DOHH2 (cell line): Measurements from ENCODE around the gene REC8.

ENCODE experiments used
- H3F3A ChIP-seq: fragments of 200-600 bp; sonication (generic), shearing (Covaris generic); 2 replicates; pipeline ENCODE4 v1.6.0; 2016; ENCODE audit warnings: antibody characterized with exemption, mild to moderate bottlenecking; ENCODE audit not compliant: control insufficient read depth, insufficient read depth
- H3K27ac ChIP-seq: fragments of 200-600 bp; sonication (generic); 2 replicates; pipeline ENCODE4 v1.5.1; 2014; ENCODE audit warnings: low read depth, mild to moderate bottlenecking, low read length, moderate library complexity
- H3K27me3 ChIP-seq: fragments of 200-600 bp; sonication (generic); 2 replicates; pipeline ENCODE4 v1.6.1; 2014; ENCODE audit warnings: mild to moderate bottlenecking, low read length, mixed read lengths; ENCODE audit not compliant: control insufficient read depth
- H3K36me3 ChIP-seq: fragments of 200-600 bp; sonication (generic); 2 replicates; pipeline ENCODE4 v1.6.1; 2014; ENCODE audit warnings: mild to moderate bottlenecking, low read length, moderate library complexity, mixed read lengths; ENCODE audit not compliant: control insufficient read depth
- H3K4me1 ChIP-seq: fragments of 200-600 bp; sonication (generic); 2 replicates; pipeline ENCODE4 v1.6.1; 2014; ENCODE audit warnings: mild to moderate bottlenecking, low read length, mixed read lengths; ENCODE audit not compliant: control insufficient read depth
- H3K4me2 ChIP-seq: fragments of 200-600 bp; sonication (generic); 2 replicates; pipeline ENCODE4 v1.6.0; 2014; ENCODE audit warnings: mild to moderate bottlenecking, low read length, moderate library complexity
- H3K4me3 ChIP-seq: fragments of 200-600 bp; sonication (generic); 2 replicates; pipeline ENCODE4 v1.5.1; 2014; ENCODE audit warnings: mild to moderate bottlenecking, low read length, mixed read lengths
- H3K79me2 ChIP-seq: fragments of 200-600 bp; sonication (generic); 2 replicates; pipeline ENCODE4 v1.6.1; 2014; ENCODE audit warnings: mild to moderate bottlenecking, low read length, mixed read lengths; ENCODE audit not compliant: control insufficient read depth
- H3K9me2 ChIP-seq: fragments of 200-600 bp; sonication (generic); replicated peaks from 2 replicates; pipeline ENCODE4 v1.6.1; 2014; ENCODE audit warnings: mild to moderate bottlenecking, low read length, mixed read lengths; ENCODE audit not compliant: control insufficient read depth
- H3K9me3 ChIP-seq: fragments of 200-600 bp; sonication (generic); 2 replicates; pipeline ENCODE4 v1.6.1; 2014; ENCODE audit warnings: antibody characterized with exemption, low read length, mixed read lengths; ENCODE audit not compliant: control insufficient read depth, insufficient read depth
- H4K20me1 ChIP-seq: fragments of 200-600 bp; sonication (generic); 2 replicates; pipeline ENCODE4 v1.6.0; 2014; ENCODE audit warnings: low read depth, mild to moderate bottlenecking, antibody characterized with exemption, low read length, moderate library complexity; ENCODE audit not compliant: control insufficient read depth, insufficient read depth
- CTCF ChIP-seq: fragments of 200-600 bp; sonication (generic); IDR thresholded peaks from one replicate; pipeline ENCODE4 v1.5.1; 2014; ENCODE audit warnings: antibody characterized with exemption, mild to moderate bottlenecking, low read depth, low read length; ENCODE audit not compliant: poor library complexity, severe bottlenecking
- EZH2phosphoT487 ChIP-seq: fragments of 200-600 bp; sonication (generic); IDR thresholded peaks from 2 replicates; pipeline ENCODE4 v1.6.1; 2017; ENCODE audit warnings: borderline replicate concordance, mild to moderate bottlenecking, antibody characterized with exemption, low read length, moderate library complexity, mixed read lengths

The REC8 gene

GRCh38 chr14:24146453-24146977, 25.4 kb upstream of the REC8 start, which contains the start of gene PSME2:
PSME2 (minus strand) TSS chr14:24146610; CDS start chr14:24146581, 29 bp downstream.
- H3K9me2 ChIP-seq, result no peaks in the 10 kb centered on the region
- H3K4me1 ChIP-seq, result peaks cover 30% of the 10 kb centered on the region
- no peaks in the 10 kb centered on the region for H3K27me3 ChIP-seq
- H3K4me3 ChIP-seq, result peak within 1 kb of the TSS; percentile 82
- peaks cover 3% of the 10 kb centered on the region; the same call in 1 of the 2 replicates for H4K20me1 ChIP-seq
- peaks cover 63% of the 10 kb centered on the region for H3K36me3 ChIP-seq
- H3K79me2 ChIP-seq, result peaks cover 39% of the 10 kb centered on the region
- H3K9me3 ChIP-seq, result no peaks in the 10 kb centered on the region
- 0 out of 2 replicates have a peak, but pooled peaks cover 3% of the 10 kb centered on the region for H3F3A ChIP-seq
- peak within 1 kb of the TSS; percentile 99 for H3K4me2 ChIP-seq
- no peak for TF ChIP-seq EZH2phosphoT487
- TF ChIP-seq CTCF, result no peak
- peak within 1 kb of the TSS; percentile 76 for H3K27ac ChIP-seq

GRCh38 chr14:24146978-24147760, 24.7 kb upstream of the REC8 start, which contains the start of gene RNF31:
RNF31 (plus strand) TSS chr14:24147498; CDS start chr14:24147699, 201 bp downstream.
- H3K27me3 ChIP-seq, result no peaks in the 10 kb centered on the region
- TF ChIP-seq CTCF (no peak), EZH2phosphoT487 (no peak)
- peak within 1 kb of the TSS; percentile 99 for H3K4me2 ChIP-seq
- peaks cover 26% of the 10 kb centered on the region for H3K4me1 ChIP-seq
- peaks cover 66% of the 10 kb centered on the region for H3K36me3 ChIP-seq
- 0 out of 2 replicates have a peak, but pooled peaks cover 3% of the 10 kb centered on the region for H3F3A ChIP-seq
- H3K9me3 ChIP-seq, result no peaks in the 10 kb centered on the region
- H3K79me2 ChIP-seq, result peaks cover 39% of the 10 kb centered on the region
- H4K20me1 ChIP-seq, result peaks cover 3% of the 10 kb centered on the region; the same call in 1 of the 2 replicates
- no peaks in the 10 kb centered on the region for H3K9me2 ChIP-seq
- H3K4me3 ChIP-seq, result peak within 1 kb of the TSS; percentile 82
- H3K27ac ChIP-seq, result peak within 1 kb of the TSS; percentile 76

- Histone ChIP-seq H3F3A (0 out of 2 replicates have a peak, but pooled peaks cover 3% of the 10 kb centered on the region), H4K20me1 (peaks cover 3% of the 10 kb centered on the region; the same call in 1 of the 2 replicates), H3K9me2 (no peaks in the 10 kb centered on the region), H3K27ac (0 out of 2 replicates have a peak overlapping the region, but pooled peaks have one; percentile 15), H3K27me3 (no peaks in the 10 kb centered on the region), H3K4me3 (peak overlapping the region; percentile 82), H3K36me3 (peaks cover 66% of the 10 kb centered on the region), H3K79me2 (peaks cover 39% of the 10 kb centered on the region), H3K9me3 (no peaks in the 10 kb centered on the region), H3K4me2 (peak overlapping the region; percentile 99), H3K4me1 (peaks cover 24% of the 10 kb centered on the region)
- no peak for TF ChIP-seq CTCF
Measured at GRCh38 chr14:24147761-24148428, 24.0 kb upstream of the REC8 start.
